HepG2 (cell line): Measurements from ENCODE around the gene NGEF. TPM values are rescaled to one million over a fixed set of nuclear protein-coding genes. Genes with fewer than 3 reads are reported as not detected.

Experiments used
- ATAC-seq: fragments of 200-7000 bp; cut with Tn5 transposase; 3 replicates; pipeline ENCODE4 v1.9.1; 2020; ENCODE audit warnings: mild to moderate bottlenecking, moderate library complexity
- BruUV-seq: library from RNA; stranded (reverse); fragments of 400-500 nt; replicated peaks from 2 replicates; lab custom pipeline; 2021; lab: Mats Ljungman, UMichigan
- CTCF ChIA-PET: fragments of 300-600 bp; formaldehyde crosslinking; extraction: SDS; loops from one replicate; lab custom pipeline; 2021; ENCODE audit warnings: low total read pairs, inconsistent platforms, low intra/inter-chr PET ratio; lab: Yijun Ruan, JAX
- POLR2A ChIA-PET: fragments of 350-600 bp; sonication (Branson Sonifier 250); formaldehyde crosslinking; loops from one replicate; lab custom pipeline; 2020; ENCODE audit warnings: antibody characterized with exemption, inconsistent platforms; lab: Yijun Ruan, JAX
- DNase-seq: peaks from one replicate; pipeline ENCODE4 v3.0.0-alpha.2; 2015; ENCODE audit warnings: low spot score
- FAIRE-seq: peaks from 3 replicates; lab custom pipeline; 2011; peaks lifted over from hg19 to GRCh38; lab: Jason Lieb, UNC
- H2AFZ ChIP-seq: one replicate; pipeline ENCODE4 v1.6.1; 2011; ENCODE audit warnings: low read length, inconsistent platforms
- H3K27ac ChIP-seq: fragments of 300-600 bp; 3 replicates; pipeline ENCODE4 v1.8.0; 2011; ENCODE audit warnings: mixed run types, mild to moderate bottlenecking, mixed read lengths, low read length, inconsistent platforms; ENCODE audit not compliant: insufficient read depth; ENCODE audit errors: extremely low read length
- H3K27me3 ChIP-seq, 2 experiments: fragments of 200-600 bp in 1 of 2; 2 replicates in 1 of 2; 3 replicates in 1 of 2; pipeline versions ENCODE4 v1.6.0 to v1.8.0; 2011; ENCODE audit warnings: low read length in 2 of 2, mild to moderate bottlenecking in 2 of 2, moderate library complexity in 2 of 2, inconsistent platforms in 1 of 2; ENCODE audit not compliant: insufficient read depth in 2 of 2, control insufficient read depth in 1 of 2
- H3K36me3 ChIP-seq, 2 experiments: fragments of 200-600 bp in 1 of 2; replicated peaks in 1 of 2; 2 replicates in 1 of 2; 3 replicates in 1 of 2; pipeline versions ENCODE4 v1.5.1 to v1.8.0; 2011; ENCODE audit warnings: low read length in 2 of 2, inconsistent platforms in 1 of 2; ENCODE audit not compliant: insufficient read depth in 2 of 2, control insufficient read depth in 1 of 2
- H3K4me1 ChIP-seq: 2 replicates; pipeline ENCODE4 v1.5.1; 2012; ENCODE audit warnings: low read length, inconsistent platforms; ENCODE audit not compliant: insufficient read depth
- H3K4me2 ChIP-seq: 2 replicates; pipeline ENCODE4 v1.6.0; 2011; ENCODE audit warnings: low read depth, low read length, inconsistent platforms
- H3K4me3 ChIP-seq, 3 experiments: fragments of 200-600 bp in 1 of 3; sonication (generic), shearing (Covaris generic) in 1 of 3; replicated peaks in 1 of 3; 2 replicates each; pipeline ENCODE4 v1.5.1; 2011 to 2016; ENCODE audit warnings: low read length in 3 of 3, inconsistent platforms in 2 of 3, low read depth in 2 of 3, mild to moderate bottlenecking in 2 of 3, control low read depth in 1 of 3, mixed read lengths in 1 of 3; ENCODE audit not compliant: insufficient read depth in 1 of 3
- H3K79me2 ChIP-seq: one replicate; pipeline ENCODE4 v1.6.1; 2011; ENCODE audit warnings: low read length, inconsistent platforms; ENCODE audit not compliant: insufficient read depth
- H3K9ac ChIP-seq: 2 replicates; pipeline ENCODE4 v1.6.0; 2011; ENCODE audit warnings: mild to moderate bottlenecking, low read depth, low read length, inconsistent platforms; ENCODE audit not compliant: insufficient read depth
- H3K9me3 ChIP-seq: 2 replicates; pipeline ENCODE4 v1.5.1; 2012; ENCODE audit warnings: mild to moderate bottlenecking, low read length
- H4K20me1 ChIP-seq: 2 replicates; pipeline ENCODE4 v1.6.0; 2011; ENCODE audit warnings: inconsistent platforms, mild to moderate bottlenecking, low read length, moderate library complexity; ENCODE audit not compliant: insufficient read depth
- ARNT2 ChIP-seq: sonication (generic); formaldehyde crosslinking; IDR thresholded peaks from 2 replicates; pipeline ENCODE4 v1.8.0; 2022; ENCODE audit warnings: mild to moderate bottlenecking, low read depth, missing genetic modification reagents, moderate library complexity
- ATF1 ChIP-seq: IDR thresholded peaks from 2 replicates; pipeline ENCODE4 v1.6.1; 2016; ENCODE audit warnings: mild to moderate bottlenecking, control low read depth
- CEBPG ChIP-seq: IDR thresholded peaks from 2 replicates; pipeline ENCODE4 v1.6.1; 2016
- CREBL2 ChIP-seq: sonication (generic); formaldehyde crosslinking; IDR thresholded peaks from 2 replicates; pipeline ENCODE4 v1.8.1; 2023; ENCODE audit warnings: missing genetic modification reagents, mild to moderate bottlenecking, borderline replicate concordance
- GATAD2A ChIP-seq: IDR thresholded peaks from 2 replicates; pipeline ENCODE4 v1.6.1; 2016
- KLF11 ChIP-seq: IDR thresholded peaks from 2 replicates; pipeline ENCODE4 v1.6.1; 2016; ENCODE audit warnings: missing compliant biosample characterization
- NCOR1 ChIP-seq: fragments of 200-600 bp; sonication (generic); IDR thresholded peaks from 2 replicates; pipeline ENCODE4 v1.7.0; 2017; ENCODE audit warnings: antibody characterized with exemption, low read length, borderline replicate concordance
- RBAK ChIP-seq: sonication (generic); formaldehyde crosslinking; IDR thresholded peaks from 2 replicates; pipeline ENCODE4 v1.5.1; 2020; ENCODE audit warnings: mild to moderate bottlenecking, missing genetic modification reagents
- REXO4 ChIP-seq: sonication (generic); formaldehyde crosslinking; IDR thresholded peaks from 2 replicates; pipeline ENCODE4 v1.8.0; 2022; ENCODE audit warnings: missing genetic modification reagents, mild to moderate bottlenecking, borderline replicate concordance
- RXRA ChIP-seq: sonication (generic); formaldehyde crosslinking; IDR thresholded peaks from 2 replicates; pipeline ENCODE4 v1.5.1; 2020; ENCODE audit warnings: missing genetic modification reagents
- SATB2 ChIP-seq: sonication (generic); formaldehyde crosslinking; IDR thresholded peaks from 2 replicates; pipeline ENCODE4 v1.5.0; 2020; ENCODE audit warnings: missing genetic modification reagents
- SP4 ChIP-seq: sonication (generic); formaldehyde crosslinking; IDR thresholded peaks from 2 replicates; pipeline ENCODE4 v1.8.1; 2023; ENCODE audit warnings: mild to moderate bottlenecking, missing genetic modification reagents
- ZBTB10 ChIP-seq: sonication (generic); formaldehyde crosslinking; IDR thresholded peaks from 2 replicates; pipeline ENCODE4 v1.4.0; 2020; ENCODE audit warnings: missing genetic modification reagents, borderline replicate concordance
- ZBTB14 ChIP-seq: sonication (generic); formaldehyde crosslinking; IDR thresholded peaks from 2 replicates; pipeline ENCODE4 v1.4.0; 2020; ENCODE audit warnings: missing genetic modification reagents
- ZMAT3 ChIP-seq: sonication (generic); formaldehyde crosslinking; conservative IDR thresholded peaks from 2 replicates; pipeline ENCODE4 v1.7.0; 2021; ENCODE audit warnings: missing genetic modification reagents
- ZNF264 ChIP-seq: sonication (generic); formaldehyde crosslinking; IDR thresholded peaks from 2 replicates; pipeline ENCODE4 v1.4.0; 2020; ENCODE audit warnings: missing genetic modification reagents
- ZNF282 ChIP-seq: fragments of 450-650 bp; IDR thresholded peaks from 2 replicates; pipeline ENCODE4 v1.6.1; 2018; ENCODE audit not compliant: partially characterized antibody
- ZNF383 ChIP-seq: sonication (generic); formaldehyde crosslinking; IDR thresholded peaks from 2 replicates; pipeline ENCODE4 v1.4.0; 2020; ENCODE audit warnings: missing genetic modification reagents, mild to moderate bottlenecking, borderline replicate concordance
- ZNF414 ChIP-seq: sonication (generic); formaldehyde crosslinking; IDR thresholded peaks from 2 replicates; pipeline ENCODE4 v1.5.0; 2020; ENCODE audit warnings: missing genetic modification reagents
- ZNF441 ChIP-seq: sonication (generic); formaldehyde crosslinking; IDR thresholded peaks from 2 replicates; pipeline ENCODE4 v1.7.0; 2021; ENCODE audit warnings: missing genetic modification reagents, borderline replicate concordance
- ZNF75D ChIP-seq: sonication (generic); formaldehyde crosslinking; IDR thresholded peaks from 2 replicates; pipeline ENCODE4 v1.8.1; 2023; ENCODE audit warnings: missing genetic modification reagents, mild to moderate bottlenecking, borderline replicate concordance
- ZNF841 ChIP-seq: sonication (generic); formaldehyde crosslinking; IDR thresholded peaks from 2 replicates; pipeline ENCODE4 v1.8.1; 2023; ENCODE audit warnings: missing genetic modification reagents, borderline replicate concordance
- ZSCAN12 ChIP-seq: sonication (generic); formaldehyde crosslinking; IDR thresholded peaks from 2 replicates; pipeline ENCODE4 v1.9.0; 2021; ENCODE audit warnings: mild to moderate bottlenecking, missing genetic modification reagents
- WGBS: methylation state at CpG from one replicate; pipeline ENCODE4 v1.1.6; 2017; ENCODE audit warnings: low lambda C conversion rate; 5-methylcytosine and 5-hydroxymethylcytosine counted together
- in situ Hi-C: cut with HindIII; loops from 2 replicates; pipeline ENCODE4 v1.10.0; 2017; ENCODE audit warnings: low pct_unique_long_range_greater_than_20kb; ENCODE audit not compliant: extremely low pct_ligation_motif_present
- intact Hi-C: fragments of 100-400 bp; cut with micrococcal nuclease; formaldehyde crosslinking; loops from one replicate; pipeline ENCODE4 v1.10.0; 2022; ENCODE audit not compliant: unreplicated experiment
- polyA plus RNA-seq, 8 experiments: library from polyadenylated mRNA; depleted of rRNA in 3 of 8; stranded (reverse) in 7 of 8; unstranded in 1 of 8; fragments of >200 nt; fragmentation: Illumina TruSeq in 4 of 8; extraction: Trizol in 4 of 8; gene quantifications; 2 replicates each; pipeline versions ENCODE4 v1.2.1 to v1.2.3, GENCODE V29; 2011 to 2016; ENCODE audit warnings: low read depth in 4 of 8, missing spikeins in 1 of 8, mixed read lengths in 1 of 8; ENCODE audit not compliant: insufficient read depth in 1 of 8
- total RNA-seq, 5 experiments: library from RNA; depleted of rRNA; stranded (reverse); fragments of >200 nt; fragmentation: Illumina TruSeq; extraction: Trizol; gene quantifications; 2 replicates each; pipeline ENCODE4 v1.2.3, GENCODE V29; 2016; ENCODE audit warnings: low read depth in 1 of 5

Gene NGEF
- total and polyA plus RNA-seq, 2 of the 13 experiments (the other 11 are each of a cell fraction or from before 2014, with no cell fraction given), result 14.4 to 36.9 TPM

GRCh38 chr2:232876978-232877441, 136.0 kb downstream of the NGEF start:
- ChIA-PET CTCF (no interaction called here), POLR2A (interaction anchor here (0.9 to 1.6 kb wide), 6 partner anchors 16 to 374 kb away, joined by 3 to 31 read pairs (median 6); partner anchors contain the start of genes ATG16L1, INPP5D and NGEF)
- Histone ChIP-seq H3K27me3 (no peaks in the 10 kb centered on the region), H2AFZ (no peak overlapping the region), H3K79me2 (peaks cover 62% of the 10 kb centered on the region), H3K4me2 (peak overlapping the region; percentile 74), H3K4me1 (peaks cover 85% of the 10 kb centered on the region), H4K20me1 (peaks cover 3% of the 10 kb centered on the region; the same call in 1 of the 2 replicates), H3K9ac (peak overlapping the region; percentile 85), H3K9me3 (no peaks in the 10 kb centered on the region), H3K36me3 (peaks cover 0 to 28% of the 10 kb centered on the region in 2 experiments; a peak in 3 of 5 replicates), H3K27ac (peak overlapping the region; percentile 94), H3K4me3 (peak overlapping the region; percentile 67 to 82 (median 71))
- BruUV-seq, result TSS peak; percentile 38
- ATAC-seq (peak; percentile 9), DNase-seq (no peak), FAIRE-seq (peak; percentile 47)
- intact Hi-C loops (no loop called here), in situ Hi-C loops (no loop called here)
- 42% methylated on average over 17 of the region's 21 CpGs for WGBS
- TF ChIP-seq ZNF841 (CRISPR knock-in tag) (no peak), RBAK (CRISPR knock-in tag) (no peak), ZBTB14 (CRISPR knock-in tag) (no peak), ZNF264 (CRISPR knock-in tag) (peak; percentile 71; the same call in 1 of the 2 replicates), ZSCAN12 (CRISPR knock-in tag) (no peak), RXRA (peak; percentile 82), ZNF414 (CRISPR knock-in tag) (no peak), ZBTB10 (CRISPR knock-in tag) (no peak), ZNF383 (CRISPR knock-in tag) (no peak), SATB2 (no peak), ZNF75D (no peak), ATF1 (no peak), KLF11 (CRISPR knock-in tag) (no peak), ZMAT3 (CRISPR knock-in tag) (peak; percentile 25; the same call in 1 of the 2 replicates), SP4 (CRISPR knock-in tag) (0 out of 2 replicates have a peak, but pooled peaks have one; percentile 5), REXO4 (CRISPR knock-in tag) (no peak), NCOR1 (no peak), CREBL2 (CRISPR knock-in tag) (no peak), ARNT2 (CRISPR knock-in tag) (no peak), GATAD2A (peak; percentile 32; the same call in 1 of the 2 replicates), CEBPG (CRISPR knock-in tag) (no peak), ZNF441 (CRISPR knock-in tag) (peak; percentile 63; the same call in 1 of the 2 replicates), ZNF282 (no peak)
